KMS-11 (cell line): ENCODE data around the gene MCM6.

ENCODE experiments used
- H2AFZ ChIP-seq: fragments of 200-600 bp; sonication (generic); 2 replicates; pipeline ENCODE4 v1.6.1; 2016; ENCODE audit warnings: antibody characterized with exemption, mixed run types, low read depth
- H3K27ac ChIP-seq: fragments of 200-600 bp; sonication (generic); 2 replicates; pipeline ENCODE4 v1.6.1; 2016; ENCODE audit warnings: mild to moderate bottlenecking, mixed run types
- H3K27me3 ChIP-seq: fragments of 200-600 bp; sonication (generic); 2 replicates; pipeline ENCODE4 v1.6.1; 2017; ENCODE audit warnings: mild to moderate bottlenecking, low read depth, mixed run types, moderate library complexity; ENCODE audit not compliant: insufficient read depth
- H3K36me3 ChIP-seq: fragments of 200-600 bp; sonication (generic); 2 replicates; pipeline ENCODE4 v1.6.1; 2017; ENCODE audit warnings: mild to moderate bottlenecking, mixed run types; ENCODE audit not compliant: insufficient read depth
- H3K4me1 ChIP-seq: fragments of 200-600 bp; sonication (generic); 2 replicates; pipeline ENCODE4 v1.6.1; 2016; ENCODE audit warnings: mild to moderate bottlenecking, low read depth, mixed run types; ENCODE audit not compliant: poor library complexity, severe bottlenecking
- H3K4me2 ChIP-seq: fragments of 200-600 bp; sonication (generic); 2 replicates; pipeline ENCODE4 v1.7.0; 2016; ENCODE audit warnings: mild to moderate bottlenecking, mixed run types
- H3K4me3 ChIP-seq: fragments of 200-600 bp; sonication (generic); IDR thresholded peaks from 2 replicates; pipeline ENCODE4 v1.6.1; 2017; ENCODE audit warnings: low read depth, low read length, mixed read lengths; ENCODE audit not compliant: insufficient read depth
- H3K79me2 ChIP-seq: fragments of 200-600 bp; sonication (generic); 2 replicates; pipeline ENCODE4 v1.6.1; 2016; ENCODE audit warnings: low read depth, mixed run types; ENCODE audit not compliant: insufficient read depth
- H3K9ac ChIP-seq: fragments of 200-600 bp; sonication (generic); 2 replicates; pipeline ENCODE4 v1.6.1; 2016; ENCODE audit warnings: mild to moderate bottlenecking, mixed run types
- H4K20me1 ChIP-seq: fragments of 200-600 bp; sonication (generic); 2 replicates; pipeline ENCODE4 v1.6.1; 2016; ENCODE audit warnings: mild to moderate bottlenecking, mixed run types; ENCODE audit not compliant: insufficient read depth
- TF ChIP-seq, protein P1 (sequence below): fragments of 200-600 bp; sonication (generic); conservative IDR thresholded peaks from 2 replicates; pipeline ENCODE4 v1.6.1; 2017; ENCODE audit warnings: low read depth, mild to moderate bottlenecking, antibody characterized with exemption, low read length, moderate library complexity, mixed read lengths

MCM6 gene

DNA sequence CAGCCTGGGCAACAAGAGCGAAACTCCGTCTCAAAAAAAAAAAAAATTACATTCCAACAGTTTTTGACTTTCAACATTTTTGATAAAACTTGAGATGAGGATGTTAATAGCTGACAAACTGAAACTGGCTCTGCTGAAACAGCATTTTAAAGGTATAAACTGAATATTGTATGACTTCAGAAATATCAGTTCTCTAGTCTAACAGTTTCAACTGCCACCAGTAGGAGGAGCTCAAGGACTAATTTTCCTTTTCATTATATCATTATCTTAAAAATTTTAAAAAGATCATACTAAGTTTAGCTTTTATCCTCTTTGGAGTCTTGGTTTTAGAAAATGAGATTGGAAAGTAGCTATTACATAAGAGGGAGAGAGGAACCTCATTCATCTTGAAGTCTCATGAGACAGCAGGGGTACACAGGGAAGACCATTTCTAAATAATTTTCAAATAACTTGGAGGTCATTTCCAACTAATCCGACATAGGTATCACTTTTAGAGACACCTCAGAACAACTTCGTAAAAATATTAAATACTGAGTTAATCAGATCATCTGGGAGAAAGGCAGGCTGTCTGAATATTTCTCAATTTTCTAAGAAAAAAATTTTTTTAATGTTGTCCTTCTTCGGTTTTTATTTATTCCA lies 37.6 kb upstream of the MCM6 start:
- H3K79me2 ChIP-seq: no peaks in the 10 kb centered on the region
- H3K4me1 ChIP-seq: peaks cover 20% of the 10 kb centered on the region
- TF ChIP-seq, protein P1, sequence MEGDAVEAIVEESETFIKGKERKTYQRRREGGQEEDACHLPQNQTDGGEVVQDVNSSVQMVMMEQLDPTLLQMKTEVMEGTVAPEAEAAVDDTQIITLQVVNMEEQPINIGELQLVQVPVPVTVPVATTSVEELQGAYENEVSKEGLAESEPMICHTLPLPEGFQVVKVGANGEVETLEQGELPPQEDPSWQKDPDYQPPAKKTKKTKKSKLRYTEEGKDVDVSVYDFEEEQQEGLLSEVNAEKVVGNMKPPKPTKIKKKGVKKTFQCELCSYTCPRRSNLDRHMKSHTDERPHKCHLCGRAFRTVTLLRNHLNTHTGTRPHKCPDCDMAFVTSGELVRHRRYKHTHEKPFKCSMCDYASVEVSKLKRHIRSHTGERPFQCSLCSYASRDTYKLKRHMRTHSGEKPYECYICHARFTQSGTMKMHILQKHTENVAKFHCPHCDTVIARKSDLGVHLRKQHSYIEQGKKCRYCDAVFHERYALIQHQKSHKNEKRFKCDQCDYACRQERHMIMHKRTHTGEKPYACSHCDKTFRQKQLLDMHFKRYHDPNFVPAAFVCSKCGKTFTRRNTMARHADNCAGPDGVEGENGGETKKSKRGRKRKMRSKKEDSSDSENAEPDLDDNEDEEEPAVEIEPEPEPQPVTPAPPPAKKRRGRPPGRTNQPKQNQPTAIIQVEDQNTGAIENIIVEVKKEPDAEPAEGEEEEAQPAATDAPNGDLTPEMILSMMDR: peak; percentile 80
- no peak overlapping the region for H3K4me2 ChIP-seq
- no peaks in the 10 kb centered on the region for H3K27me3 ChIP-seq
- H3K36me3 ChIP-seq: no peaks in the 10 kb centered on the region
- no peaks in the 10 kb centered on the region for H4K20me1 ChIP-seq
- H3K4me3 ChIP-seq: no peak overlapping the region
- no peak overlapping the region for H2AFZ ChIP-seq
- H3K27ac ChIP-seq: no peak overlapping the region
- no peak overlapping the region for H3K9ac ChIP-seq

DNA sequence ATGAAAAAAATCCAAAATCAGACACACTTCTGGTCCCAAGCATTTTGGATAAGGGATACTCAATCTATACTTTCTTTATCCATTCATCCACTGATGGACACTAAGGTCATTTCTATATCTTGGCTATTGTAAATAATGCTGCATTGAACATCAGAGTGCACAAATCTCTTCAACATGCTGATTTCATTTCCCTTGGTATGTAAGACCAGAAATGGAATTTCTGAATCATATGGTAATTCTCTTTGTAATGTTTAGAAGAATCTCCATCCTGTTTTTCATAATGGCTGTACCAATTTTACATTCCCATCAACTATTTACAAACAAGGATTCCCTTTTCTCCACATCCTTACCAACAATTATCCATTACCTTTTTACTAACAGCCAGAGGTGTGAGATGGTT lies 33.7 kb upstream of the MCM6 start:
- H3K9ac ChIP-seq: no peak overlapping the region
- no peaks in the 10 kb centered on the region for H3K36me3 ChIP-seq
- H3K4me2 ChIP-seq: no peak overlapping the region
- H4K20me1 ChIP-seq: no peaks in the 10 kb centered on the region
- H3K27me3 ChIP-seq: no peaks in the 10 kb centered on the region
- H2AFZ ChIP-seq: no peak overlapping the region
- no peak overlapping the region for H3K4me3 ChIP-seq
- no peaks in the 10 kb centered on the region for H3K79me2 ChIP-seq
- TF ChIP-seq, protein P1: no peak
- H3K27ac ChIP-seq: no peak overlapping the region
- peaks cover 7% of the 10 kb centered on the region for H3K4me1 ChIP-seq

DNA sequence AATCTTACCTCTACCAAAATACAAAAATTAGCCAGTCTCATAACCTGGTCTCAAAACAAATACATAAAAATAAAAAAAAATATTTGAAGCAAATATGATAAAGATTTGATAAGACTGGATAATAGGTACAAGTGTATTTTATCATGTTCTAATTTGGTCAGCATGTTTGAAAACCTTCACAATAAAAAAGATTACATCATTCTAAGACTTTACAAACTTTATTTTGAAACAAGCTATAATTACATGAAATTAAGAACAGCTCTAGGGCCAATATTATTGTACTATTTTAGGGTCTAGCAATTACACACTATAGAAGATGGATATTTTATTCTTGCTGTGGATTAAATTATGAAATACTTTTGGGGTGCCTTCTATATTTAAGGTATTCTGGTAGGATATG lies 29.4 kb upstream of the MCM6 start:
- no peak overlapping the region for H3K4me2 ChIP-seq
- no peaks in the 10 kb centered on the region for H3K79me2 ChIP-seq
- H3K4me3 ChIP-seq: no peak overlapping the region
- no peaks in the 10 kb centered on the region for H4K20me1 ChIP-seq
- no peaks in the 10 kb centered on the region for H3K36me3 ChIP-seq
- no peak overlapping the region for H2AFZ ChIP-seq
- TF ChIP-seq, protein P1: no peak
- H3K9ac ChIP-seq: no peak overlapping the region
- H3K27me3 ChIP-seq: no peaks in the 10 kb centered on the region
- H3K4me1 ChIP-seq: no peaks in the 10 kb centered on the region
- no peak overlapping the region for H3K27ac ChIP-seq

DNA sequence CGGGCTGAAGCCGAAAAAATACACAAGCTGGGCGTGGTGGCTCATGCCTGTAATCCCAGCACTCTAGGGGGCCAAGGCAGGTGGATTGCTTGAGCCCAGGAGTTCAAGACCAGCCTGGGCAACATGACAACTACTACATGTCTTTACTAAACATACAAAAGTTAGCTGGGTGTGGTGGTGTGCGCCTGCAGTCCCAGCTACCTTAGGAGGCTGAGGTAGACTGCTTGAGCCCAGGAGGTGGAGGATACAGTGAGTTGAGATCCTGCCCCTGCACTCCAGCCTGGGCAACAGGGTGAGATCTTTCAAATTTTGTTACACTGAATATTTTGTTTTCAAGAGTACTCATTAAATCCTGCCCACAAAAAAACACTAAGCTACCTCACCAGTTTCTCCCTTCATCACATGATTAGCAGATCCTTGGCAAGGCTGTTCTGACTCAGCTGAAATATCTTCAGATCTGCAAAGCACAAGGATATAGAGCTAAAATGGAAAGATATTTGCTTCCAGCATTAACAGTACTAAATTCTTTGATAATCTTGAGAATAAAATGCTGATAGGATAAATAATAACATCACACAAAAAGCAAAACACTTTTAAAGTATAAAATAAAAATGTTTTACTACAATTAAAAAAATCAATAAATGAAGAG lies 28.2 kb upstream of the MCM6 start:
- Histone ChIP-seq H3K79me2 (no peaks in the 10 kb centered on the region), H4K20me1 (no peaks in the 10 kb centered on the region), H3K4me3 (no peak overlapping the region), H3K27ac (no peak overlapping the region), H2AFZ (no peak overlapping the region), H3K4me2 (no peak overlapping the region), H3K36me3 (no peaks in the 10 kb centered on the region), H3K9ac (no peak overlapping the region), H3K27me3 (no peaks in the 10 kb centered on the region), H3K4me1 (no peaks in the 10 kb centered on the region)
- TF ChIP-seq, protein P1: no peak
